ENCODE data around the gene IDI2.

GRCh38 chr10:1040133-1040532, 14.5 kb upstream of the IDI2 start:
- TF ChIP-seq POLR2AphosphoS5 (IDR thresholded peaks at IDR 0.05; ENCODE audit: low read depth, low read length) (no peak), TAF1 (IDR thresholded peaks at IDR 0.05; ENCODE audit: low read depth, low read length) (no peak), POLR2A (IDR thresholded peaks at IDR 0.05; ENCODE audit: low read depth, low read length) (no peak), SPI1 (IDR thresholded peaks at IDR 0.05; ENCODE audit: low read depth, low read length) (no peak)

Data from GM12891 (cell line).